Small intestine (tissue), 7 donors: ENCODE results near the gene CAPZB. TPM values are rescaled to one million over a fixed set of nuclear protein-coding genes. Genes with fewer than 3 reads are reported as not detected.

Experiments
- DNase-seq, 2 donors: peaks; one replicate each; pipeline versions ENCODE4 v3.0.0 to v3.0.0-alpha.2; 2013
- FAIRE-seq: peaks from 2 replicates; lab custom pipeline; 2012; peaks lifted over from hg19 to GRCh38; lab: Jason Lieb, UNC
- H3K27ac ChIP-seq, 3 donors: one replicate each; pipeline ENCODE4 v1.5.1; 2013; ENCODE audit warnings: low read length in 2 of 3, mild to moderate bottlenecking in 2 of 3, control low read depth in 1 of 3, inconsistent platforms in 1 of 3, low read depth in 1 of 3, moderate library complexity in 1 of 3
- H3K27me3 ChIP-seq, 3 donors: one replicate each; pipeline ENCODE4 v1.6.1; 2013; ENCODE audit warnings: low read length in 3 of 3, inconsistent platforms in 1 of 3; ENCODE audit not compliant: control insufficient read depth in 3 of 3, insufficient read depth in 3 of 3
- H3K36me3 ChIP-seq, 3 donors: one replicate each; pipeline ENCODE4 v1.6.1; 2013; ENCODE audit warnings: low read length in 3 of 3, inconsistent platforms in 1 of 3, low read depth in 1 of 3, mild to moderate bottlenecking in 1 of 3, moderate library complexity in 1 of 3; ENCODE audit not compliant: control insufficient read depth in 3 of 3, insufficient read depth in 2 of 3
- H3K4me1 ChIP-seq, 3 donors: one replicate each; pipeline ENCODE4 v1.6.1; 2013; ENCODE audit warnings: low read length in 2 of 3, inconsistent platforms in 1 of 3, low read depth in 1 of 3, mild to moderate bottlenecking in 1 of 3, moderate library complexity in 1 of 3; ENCODE audit not compliant: control insufficient read depth in 3 of 3, insufficient read depth in 2 of 3
- H3K4me3 ChIP-seq, 3 donors: one replicate each; pipeline ENCODE4 v1.5.1; 2013; ENCODE audit warnings: low read length in 3 of 3, control low read depth in 1 of 3, inconsistent platforms in 1 of 3, low read depth in 1 of 3, mild to moderate bottlenecking in 1 of 3, moderate library complexity in 1 of 3
- H3K9me3 ChIP-seq, 2 donors: one replicate each; pipeline ENCODE4 v1.6.1; 2013; ENCODE audit warnings: low read depth in 1 of 2, low read length in 1 of 2; ENCODE audit not compliant: control insufficient read depth in 2 of 2, insufficient read depth in 1 of 2
- WGBS, 3 donors: extraction: QIAGEN DNeasy Blood & Tissue Kit; methylation state at CpG; one replicate each; pipeline ENCODE4 v1.1.7; 2013; 5-methylcytosine and 5-hydroxymethylcytosine counted together
- polyA plus RNA-seq, 4 donors: library from polyadenylated mRNA; stranded (reverse) in 3 of 4; unstranded in 1 of 4; fragments of 200-250 nt in 3 of 4; fragments of 120-200 nt in 1 of 4; gene quantifications; one replicate each; pipeline versions ENCODE4 v1.2.1 to v1.2.3, GENCODE V29; 2013
- donor health status: healthy with polysubstance abuse.
- donor health status: control.
- donor health status: control.
- donor health status: Bipolar disorder and iron deficiency.
- donor health status: healthy.

CAPZB gene
- polyA plus RNA-seq, 4 donors, result 245 to 292 (median 276) TPM

- Histone ChIP-seq H3K36me3 (peaks cover 17 to 90% (median 26%) of the 10 kb centered on the region in 3 donors), H3K4me3 (no peak overlapping the region), H3K27ac (peak overlapping the region in 1 of 3 donors; percentile 24), H3K27me3 (no peaks in the 10 kb centered on the region), H3K4me1 (peaks cover 0 to 11% (median 0%) of the 10 kb centered on the region in 3 donors), H3K9me3 (no peaks in the 10 kb centered on the region)
- DNase-seq (no peak), FAIRE-seq (no peak)
- 74 to 92% (median 88%) methylated on average over 10 of the region's 10 CpGs for WGBS, 3 donors
Measured at GRCh38 chr1:19351873-19352272, 133.5 kb downstream of the CAPZB start.

GRCh38 chr1:19350566-19350965 lies 134.8 kb downstream of the CAPZB start:
- no peak overlapping the region for H3K4me3 ChIP-seq
- H3K27ac ChIP-seq, result no peak overlapping the region
- 96 to 100% (median 96%) methylated on average over 5 of the region's 5 CpGs for WGBS, 3 donors
- FAIRE-seq (no peak), DNase-seq (no peak)
- H3K36me3 ChIP-seq, result peaks cover 12 to 83% (median 22%) of the 10 kb centered on the region in 3 donors
- no peaks in the 10 kb centered on the region for H3K27me3 ChIP-seq
- peaks cover 0 to 11% (median 0%) of the 10 kb centered on the region in 3 donors for H3K4me1 ChIP-seq
- no peaks in the 10 kb centered on the region for H3K9me3 ChIP-seq

- FAIRE-seq (no peak), DNase-seq (no peak)
- Histone ChIP-seq H3K27ac (no peak overlapping the region), H3K36me3 (peaks cover 12 to 85% (median 20%) of the 10 kb centered on the region in 3 donors), H3K4me1 (peaks cover 0 to 11% (median 0%) of the 10 kb centered on the region in 3 donors), H3K9me3 (no peaks in the 10 kb centered on the region), H3K27me3 (no peaks in the 10 kb centered on the region), H3K4me3 (no peak overlapping the region)
- 91 to 93% (median 91%) methylated on average over 17 of the region's 17 CpGs for WGBS, 3 donors
Measured at GRCh38 chr1:19349999-19350398, 135.3 kb downstream of the CAPZB start.

GRCh38 chr1:19348441-19349198 lies 136.7 kb downstream of the CAPZB start:
- Histone ChIP-seq H3K36me3 (peaks cover 8 to 85% (median 11%) of the 10 kb centered on the region in 3 donors), H3K9me3 (no peaks in the 10 kb centered on the region), H3K27me3 (no peaks in the 10 kb centered on the region), H3K4me1 (peaks cover 0 to 11% (median 0%) of the 10 kb centered on the region in 3 donors), H3K4me3 (no peak overlapping the region), H3K27ac (no peak overlapping the region)
- 77 to 91% (median 87%) methylated on average over 15 of the region's 15 CpGs for whole genome bisulfite sequencing, 3 donors
- no peak for DNase-seq
- FAIRE-seq, result no peak

GRCh38 chr1:19347533-19348172 lies 137.7 kb downstream of the CAPZB start:
- peak; percentile 36 to 71 for DNase-seq
- Histone ChIP-seq H3K4me1 (peaks cover 0 to 11% (median 0%) of the 10 kb centered on the region in 3 donors), H3K27ac (peak overlapping the region in 2 of 3 donors; percentile 30 to 72)

GRCh38 chr1:19346026-19346425 lies 139.3 kb downstream of the CAPZB start:
- no peaks in the 10 kb centered on the region for H3K27me3 ChIP-seq
- H3K4me3 ChIP-seq, result no peak overlapping the region
- H3K27ac ChIP-seq, result no peak overlapping the region
- peaks cover 6 to 86% (median 8%) of the 10 kb centered on the region in 3 donors for H3K36me3 ChIP-seq
- 86 to 87% (median 86%) methylated on average over 6 of the region's 6 CpGs for WGBS, 3 donors
- FAIRE-seq, result peak; percentile 39
- no peaks in the 10 kb centered on the region for H3K9me3 ChIP-seq
- peaks cover 0 to 14% (median 0%) of the 10 kb centered on the region in 3 donors for H3K4me1 ChIP-seq
- no peak for DNase-seq

More at GRCh38 chr1:19347533-19348172, 137.7 kb downstream of the CAPZB start:
- H3K27me3 ChIP-seq, result no peaks in the 10 kb centered on the region
- no peak overlapping the region for H3K4me3 ChIP-seq
- peaks cover 9 to 85% (median 10%) of the 10 kb centered on the region in 3 donors for H3K36me3 ChIP-seq
- H3K9me3 ChIP-seq, result no peaks in the 10 kb centered on the region
- 61 to 69% (median 67%) methylated on average over 14 of the region's 14 CpGs for WGBS, 3 donors
- FAIRE-seq, result no peak

- no peak overlapping the region for H3K4me3 ChIP-seq
- no peaks in the 10 kb centered on the region for H3K27me3 ChIP-seq
- H3K9me3 ChIP-seq, result no peaks in the 10 kb centered on the region
- peaks cover 4 to 87% (median 8%) of the 10 kb centered on the region in 3 donors for H3K36me3 ChIP-seq
- FAIRE-seq (no peak), DNase-seq (no peak)
- WGBS, 3 donors, result 90 to 94% (median 91%) methylated on average over 8 of the region's 8 CpGs
- H3K27ac ChIP-seq, result peak overlapping the region in 1 of 3 donors; percentile 4
- peaks cover 0 to 14% (median 0%) of the 10 kb centered on the region in 3 donors for H3K4me1 ChIP-seq
Measured at GRCh38 chr1:19345391-19345790, 139.9 kb downstream of the CAPZB start.

- DNase-seq (no peak), FAIRE-seq (no peak)
- Histone ChIP-seq H3K4me1 (peaks cover 0 to 14% (median 0%) of the 10 kb centered on the region in 3 donors), H3K4me3 (no peak overlapping the region), H3K9me3 (no peaks in the 10 kb centered on the region), H3K27me3 (no peaks in the 10 kb centered on the region), H3K36me3 (peaks cover 1 to 87% (median 8%) of the 10 kb centered on the region in 3 donors), H3K27ac (no peak overlapping the region)
- WGBS, 3 donors, result 90 to 96% (median 90%) methylated on average over 11 of the region's 11 CpGs
Measured at GRCh38 chr1:19344831-19345230, 140.5 kb downstream of the CAPZB start.
